Measurements from ENCODE around the gene LPCAT1.

DNA sequence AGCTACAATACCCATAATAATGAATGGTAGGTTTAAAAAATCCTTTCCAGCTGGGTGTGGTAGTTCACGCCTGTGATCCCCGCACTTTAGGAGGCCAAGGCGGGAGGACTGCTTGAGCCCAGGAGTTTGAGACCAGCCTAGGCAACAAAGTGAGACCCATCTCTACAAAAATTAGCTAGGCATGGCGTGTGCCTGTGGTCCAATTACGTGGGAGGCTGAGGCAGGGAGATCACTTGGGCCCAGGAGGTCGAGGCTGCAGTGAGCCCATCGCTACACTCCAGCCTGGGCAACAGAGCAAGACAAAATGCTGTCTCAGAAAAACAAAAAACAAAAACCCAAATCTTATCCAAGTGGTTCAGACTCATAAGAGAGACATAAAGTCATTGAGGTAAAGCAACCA, 44.7 kb downstream of the LPCAT1 start:
- TF ChIP-seq, protein P1, sequence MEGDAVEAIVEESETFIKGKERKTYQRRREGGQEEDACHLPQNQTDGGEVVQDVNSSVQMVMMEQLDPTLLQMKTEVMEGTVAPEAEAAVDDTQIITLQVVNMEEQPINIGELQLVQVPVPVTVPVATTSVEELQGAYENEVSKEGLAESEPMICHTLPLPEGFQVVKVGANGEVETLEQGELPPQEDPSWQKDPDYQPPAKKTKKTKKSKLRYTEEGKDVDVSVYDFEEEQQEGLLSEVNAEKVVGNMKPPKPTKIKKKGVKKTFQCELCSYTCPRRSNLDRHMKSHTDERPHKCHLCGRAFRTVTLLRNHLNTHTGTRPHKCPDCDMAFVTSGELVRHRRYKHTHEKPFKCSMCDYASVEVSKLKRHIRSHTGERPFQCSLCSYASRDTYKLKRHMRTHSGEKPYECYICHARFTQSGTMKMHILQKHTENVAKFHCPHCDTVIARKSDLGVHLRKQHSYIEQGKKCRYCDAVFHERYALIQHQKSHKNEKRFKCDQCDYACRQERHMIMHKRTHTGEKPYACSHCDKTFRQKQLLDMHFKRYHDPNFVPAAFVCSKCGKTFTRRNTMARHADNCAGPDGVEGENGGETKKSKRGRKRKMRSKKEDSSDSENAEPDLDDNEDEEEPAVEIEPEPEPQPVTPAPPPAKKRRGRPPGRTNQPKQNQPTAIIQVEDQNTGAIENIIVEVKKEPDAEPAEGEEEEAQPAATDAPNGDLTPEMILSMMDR (conservative IDR thresholded peaks at IDR 0.05; ENCODE audit: low read length): no peak
- no peak for TF ChIP-seq EZH2phosphoT487 (IDR thresholded peaks at IDR 0.05; ENCODE audit: borderline replicate concordance)

Measured in Loucy (cell line).